Effector memory CD8-positive, alpha-beta T cell (primary cell): ENCODE data around the gene KRT10.

ENCODE experiments used
- ATAC-seq: fragments of 150-1000 bp; cut with Tn5 transposase; replicated peaks from 2 replicates; pipeline ENCODE4 v1.10.0; 2021; ENCODE audit warnings: mild to moderate bottlenecking, moderate library complexity
- DNase-seq, 3 experiments: peaks; one replicate each; pipeline ENCODE4 v3.0.0; 2021
- H3K27ac Mint-ChIP-seq, 2 donors: one replicate each; pipeline ENCODE4 v1.8.0; 2022; ENCODE audit warnings: mild to moderate bottlenecking in 2 of 2, mixed read lengths in 2 of 2, moderate library complexity in 2 of 2
- H3K27me3 Mint-ChIP-seq, 2 donors: one replicate each; pipeline ENCODE4 v1.8.0; 2022; ENCODE audit warnings: mixed read lengths in 2 of 2
- H3K36me3 Mint-ChIP-seq: one replicate; pipeline ENCODE4 v1.8.0; 2022; ENCODE audit warnings: mild to moderate bottlenecking, moderate library complexity, mixed read lengths; ENCODE audit not compliant: insufficient read depth
- H3K4me1 Mint-ChIP-seq, 2 donors: one replicate each; pipeline ENCODE4 v1.8.0; 2022; ENCODE audit warnings: low read depth in 2 of 2, mixed read lengths in 2 of 2
- H3K4me3 Mint-ChIP-seq, 2 donors: one replicate each; pipeline ENCODE4 v1.8.0; 2022; ENCODE audit warnings: mild to moderate bottlenecking in 2 of 2, mixed read lengths in 2 of 2, moderate library complexity in 2 of 2
- H3K9me3 Mint-ChIP-seq, 2 donors: one replicate each; pipeline ENCODE4 v1.8.0; 2022; ENCODE audit warnings: mixed read lengths in 2 of 2

KRT10 gene

DNA sequence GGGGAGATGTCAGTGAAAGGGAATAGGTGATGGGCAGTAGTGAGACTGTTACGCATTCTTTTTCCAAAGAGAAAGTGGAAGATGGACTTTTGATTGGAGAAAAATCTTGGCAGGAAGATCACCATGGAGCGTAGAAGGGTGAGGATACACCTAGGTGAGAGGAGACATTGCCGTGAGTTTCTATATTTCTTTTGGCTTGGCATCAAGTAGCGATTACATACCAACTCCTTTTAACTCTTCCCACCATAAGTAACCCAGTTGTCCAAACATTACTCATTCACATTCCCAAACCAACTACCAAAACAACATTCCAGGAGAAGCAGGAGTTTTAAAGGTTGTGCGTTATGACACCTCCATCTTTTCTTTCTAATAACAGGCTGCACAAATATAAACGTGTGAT is 11.9 kb downstream of the KRT10 start:
- H3K4me1 Mint-ChIP-seq: no peaks in the 10 kb centered on the region
- H3K4me3 Mint-ChIP-seq: no peak overlapping the region
- no peaks in the 10 kb centered on the region for H3K36me3 Mint-ChIP-seq
- ATAC-seq (no peak), DNase-seq (no peak)
- no peak overlapping the region for H3K27ac Mint-ChIP-seq
- peaks cover 80 to 90% of the 10 kb centered on the region in 2 donors for H3K27me3 Mint-ChIP-seq
- H3K9me3 Mint-ChIP-seq: peaks cover 0 to 3% of the 10 kb centered on the region in 2 donors

DNA sequence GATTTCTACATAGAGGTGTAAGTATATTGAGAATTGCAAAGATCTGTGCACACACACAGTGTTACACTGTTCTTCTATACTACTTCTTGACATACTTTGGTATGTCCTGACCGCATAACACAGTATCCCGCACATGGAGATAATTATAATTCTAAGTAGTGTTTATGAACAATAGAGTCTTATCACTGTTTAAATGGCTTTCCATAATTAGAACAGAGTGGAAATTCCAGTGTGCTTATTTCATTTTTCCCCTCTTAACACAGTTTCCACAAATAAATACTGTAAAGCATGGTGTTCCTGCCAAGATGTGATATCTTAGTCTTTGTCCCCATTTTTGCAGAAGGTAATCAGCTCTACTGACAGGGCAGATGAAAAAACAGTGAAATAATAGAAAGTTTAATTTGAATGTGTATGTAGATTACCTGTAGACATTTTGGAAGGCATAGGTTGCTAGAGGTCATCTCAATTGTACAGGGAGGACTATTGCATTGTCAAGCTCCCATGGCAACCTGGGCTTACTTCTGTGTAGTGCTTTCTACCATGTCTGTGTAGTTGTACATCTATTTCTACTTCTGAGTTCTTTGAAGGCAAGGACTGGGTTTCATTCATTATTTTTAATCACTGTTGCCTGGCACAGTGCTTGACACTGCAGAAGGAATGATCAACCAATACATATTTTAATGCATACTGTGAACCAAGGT is 12.5 kb downstream of the KRT10 start:
- Mint-ChIP-seq H3K9me3 (peaks cover 0 to 3% of the 10 kb centered on the region in 2 donors), H3K27ac (no peak overlapping the region)

DNA sequence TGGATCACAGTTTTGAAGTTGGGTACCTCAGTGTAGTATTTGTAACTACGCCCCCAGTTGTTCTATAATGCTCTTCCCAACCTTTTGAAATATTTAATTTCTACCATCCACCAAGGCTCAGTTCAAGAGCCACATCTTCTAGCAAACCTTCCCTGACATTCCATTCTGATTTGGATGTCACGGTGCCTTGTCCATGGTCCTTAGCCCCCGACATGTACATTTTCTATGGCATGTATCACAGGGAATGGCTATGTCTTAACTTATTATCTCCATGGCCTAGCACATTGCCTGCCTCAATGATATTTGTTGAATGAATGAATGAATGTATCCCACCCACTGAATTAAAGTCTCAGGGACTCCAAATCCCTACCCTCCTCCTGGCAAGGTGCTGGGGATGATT is 16.3 kb downstream of the KRT10 start:
- ATAC-seq (no peak), DNase-seq (no peak)
- Mint-ChIP-seq H3K9me3 (no peaks in the 10 kb centered on the region), H3K4me3 (no peak overlapping the region), H3K36me3 (no peaks in the 10 kb centered on the region), H3K4me1 (peaks cover 3% of the 10 kb centered on the region in 2 donors), H3K27ac (no peak overlapping the region), H3K27me3 (peaks cover 60 to 70% of the 10 kb centered on the region in 2 donors)

More for the DNA sequence above, 12.5 kb downstream of the KRT10 start:
- Mint-ChIP-seq H3K36me3 (no peaks in the 10 kb centered on the region), H3K27me3 (peaks cover 87 to 96% of the 10 kb centered on the region in 2 donors), H3K4me3 (no peak overlapping the region), H3K4me1 (no peaks in the 10 kb centered on the region)
- ATAC-seq (no peak), DNase-seq (no peak)

DNA sequence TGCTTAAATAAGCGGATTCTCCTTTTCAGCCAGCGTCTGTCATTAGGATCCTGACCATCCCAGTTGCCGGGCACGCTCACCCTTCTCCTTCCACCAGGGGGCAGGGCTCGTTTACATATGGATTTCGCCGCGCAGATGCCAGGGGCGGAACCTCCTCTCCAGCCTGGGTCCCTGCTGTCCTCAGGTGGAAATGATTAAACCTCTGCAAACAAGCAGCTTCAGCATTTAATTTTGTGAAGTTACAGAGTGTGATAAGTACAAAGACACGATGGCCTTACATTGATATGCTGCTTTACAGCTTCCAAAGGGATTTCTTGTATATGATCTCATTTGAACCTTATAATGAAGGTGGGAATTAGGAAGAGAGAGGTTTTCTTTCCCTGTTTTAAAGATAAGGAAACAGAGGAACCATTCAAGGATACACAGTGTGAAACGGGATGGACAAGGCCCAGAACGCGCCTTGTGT is 18.8 kb downstream of the KRT10 start:
- Mint-ChIP-seq H3K27me3 (peaks cover 48 to 50% of the 10 kb centered on the region in 2 donors), H3K4me3 (no peak overlapping the region)

GRCh38 chr17:40801157-40801556 is 21.3 kb downstream of the KRT10 start:
- ATAC-seq (no peak), DNase-seq (no peak)
- Mint-ChIP-seq H3K36me3 (no peaks in the 10 kb centered on the region), H3K27me3 (peaks cover 34 to 37% of the 10 kb centered on the region in 2 donors), H3K4me3 (no peak overlapping the region), H3K4me1 (peaks cover 3% of the 10 kb centered on the region in 2 donors), H3K27ac (no peak overlapping the region), H3K9me3 (no peaks in the 10 kb centered on the region)

More for the DNA sequence above, 18.8 kb downstream of the KRT10 start:
- peaks cover 3% of the 10 kb centered on the region in 2 donors for H3K4me1 Mint-ChIP-seq
- no peak overlapping the region for H3K27ac Mint-ChIP-seq
- H3K9me3 Mint-ChIP-seq: no peaks in the 10 kb centered on the region
- H3K36me3 Mint-ChIP-seq: no peaks in the 10 kb centered on the region
- ATAC-seq (peak; percentile 89), DNase-seq (peak; percentile 66 to 72 (median 67))

DNA sequence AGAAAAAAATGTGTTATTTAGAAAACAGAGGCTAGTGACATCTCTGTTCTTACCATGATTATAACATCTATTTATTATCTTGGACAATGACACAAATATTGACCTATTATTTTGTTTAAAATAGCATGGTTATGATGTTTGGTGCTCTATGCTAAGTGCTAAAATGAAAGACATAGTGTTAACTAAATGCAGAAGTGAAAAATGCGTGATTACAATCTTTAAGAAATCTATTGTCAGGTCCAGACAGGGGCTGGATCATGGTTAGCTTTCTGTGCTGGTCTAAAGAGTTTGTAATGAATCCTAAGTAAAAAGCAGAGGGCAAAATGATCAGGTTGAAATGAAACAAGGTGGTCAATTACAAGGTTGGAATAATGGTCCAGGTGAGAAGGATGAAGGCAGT is 22.0 kb downstream of the KRT10 start:
- Mint-ChIP-seq H3K9me3 (no peaks in the 10 kb centered on the region), H3K27me3 (peaks cover 34 to 37% of the 10 kb centered on the region in 2 donors), H3K27ac (no peak overlapping the region), H3K4me1 (peaks cover 3% of the 10 kb centered on the region in 2 donors), H3K36me3 (no peaks in the 10 kb centered on the region), H3K4me3 (no peak overlapping the region)
- no peak for DNase-seq
- no peak for ATAC-seq

DNA sequence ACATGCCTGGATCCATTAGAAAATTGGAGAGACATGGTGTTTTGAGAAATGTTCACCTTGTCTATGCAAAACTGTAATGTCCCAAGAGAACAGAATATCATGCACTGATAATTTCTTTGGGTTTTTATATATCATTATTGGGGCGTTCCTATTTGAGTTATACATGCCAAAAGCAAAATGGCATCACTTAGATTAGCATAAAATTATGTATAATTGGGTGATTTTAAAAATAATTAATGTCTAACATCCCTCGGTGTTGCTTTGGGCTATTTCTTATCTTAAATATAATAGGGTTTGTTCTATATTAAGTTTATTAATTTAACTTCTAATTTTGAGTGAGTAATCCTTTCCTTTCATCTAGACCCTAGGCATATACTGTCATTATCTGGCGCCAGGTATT is 22.6 kb downstream of the KRT10 start, which contains the start of gene KRT28:
Gene KRT28 (minus strand): TSS at position 101 of the 400 bp plus-strand sequence. CDS start 66 bp downstream, at position 35.
- no peak for ATAC-seq
- H3K4me1 Mint-ChIP-seq: peaks cover 3% of the 10 kb centered on the region in 2 donors
- no peaks in the 10 kb centered on the region for H3K9me3 Mint-ChIP-seq
- no peak within 1 kb of the TSS for H3K27ac Mint-ChIP-seq
- H3K4me3 Mint-ChIP-seq: no peak within 1 kb of the TSS
- DNase-seq: no peak
- H3K27me3 Mint-ChIP-seq: peaks cover 33 to 37% of the 10 kb centered on the region in 2 donors
- H3K36me3 Mint-ChIP-seq: no peaks in the 10 kb centered on the region

DNA sequence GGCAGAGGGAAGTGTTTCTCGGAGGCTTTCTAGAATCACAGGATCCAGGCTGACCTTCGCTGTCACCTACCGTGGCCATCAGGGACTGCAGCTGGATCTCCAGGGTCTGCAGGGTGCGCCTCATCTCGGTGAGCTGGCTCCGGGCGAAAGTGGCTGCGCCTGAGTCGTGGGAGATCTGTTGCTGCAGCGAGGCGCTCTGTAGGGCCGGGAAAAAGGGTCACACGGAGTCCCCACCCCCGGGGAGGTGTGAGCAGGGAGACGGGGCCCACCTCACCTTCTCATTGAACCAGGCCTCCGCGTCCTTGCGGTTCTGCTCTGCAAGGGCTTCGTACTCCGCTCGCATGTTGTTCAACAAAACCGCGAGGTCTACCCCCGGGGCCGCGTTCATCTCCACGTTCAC is 25.6 kb downstream of the KRT10 start:
- Mint-ChIP-seq H3K4me3 (no peak overlapping the region), H3K27me3 (peaks cover 43 to 46% of the 10 kb centered on the region in 2 donors), H3K9me3 (no peaks in the 10 kb centered on the region), H3K36me3 (no peaks in the 10 kb centered on the region), H3K4me1 (no peaks in the 10 kb centered on the region), H3K27ac (no peak overlapping the region)
- no peak for DNase-seq
- ATAC-seq: no peak

DNA sequence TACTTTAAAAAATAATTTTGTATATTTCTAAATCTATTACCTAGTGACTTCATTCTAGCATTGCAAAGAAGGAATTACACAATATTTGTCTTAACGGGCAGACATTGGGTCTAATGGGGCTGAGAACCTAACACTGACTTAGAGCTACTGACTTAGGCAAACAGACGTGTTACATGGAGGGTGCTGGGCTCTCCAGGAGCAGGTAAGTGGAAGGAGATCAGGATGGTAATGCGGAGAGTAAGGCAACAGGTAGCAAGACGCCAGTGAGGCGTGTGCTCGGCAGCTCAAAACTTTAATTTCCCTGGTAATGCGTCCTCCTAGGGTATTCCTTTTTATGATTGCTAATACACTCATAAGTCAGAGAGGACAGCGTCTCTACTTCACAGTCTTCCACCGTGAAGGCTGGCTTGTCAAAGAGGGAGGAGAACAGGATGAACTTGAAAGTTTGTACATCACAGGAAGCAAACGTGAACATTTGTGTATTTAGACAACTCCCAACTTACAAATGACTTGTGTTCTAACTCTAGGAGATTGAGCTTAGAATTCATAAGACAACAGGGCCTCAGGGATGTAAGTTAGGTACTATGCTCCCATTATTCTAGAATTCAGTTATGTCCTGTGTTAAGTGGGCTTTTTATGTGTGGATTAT is 27.3 kb downstream of the KRT10 start:
- Mint-ChIP-seq H3K36me3 (no peaks in the 10 kb centered on the region), H3K27ac (no peak overlapping the region), H3K27me3 (peaks cover 43 to 46% of the 10 kb centered on the region in 2 donors), H3K9me3 (no peaks in the 10 kb centered on the region), H3K4me3 (no peak overlapping the region), H3K4me1 (no peaks in the 10 kb centered on the region)
- no peak for ATAC-seq
- no peak for DNase-seq

- no peaks in the 10 kb centered on the region for H3K4me1 Mint-ChIP-seq
- no peak for DNase-seq
- H3K27me3 Mint-ChIP-seq: peaks cover 41 to 46% of the 10 kb centered on the region in 2 donors
- no peak overlapping the region for H3K27ac Mint-ChIP-seq
- H3K9me3 Mint-ChIP-seq: no peaks in the 10 kb centered on the region
- no peak for ATAC-seq
- no peaks in the 10 kb centered on the region for H3K36me3 Mint-ChIP-seq
- no peak overlapping the region for H3K4me3 Mint-ChIP-seq
Measured at GRCh38 chr17:40794466-40794865, 27.9 kb downstream of the KRT10 start.

DNA sequence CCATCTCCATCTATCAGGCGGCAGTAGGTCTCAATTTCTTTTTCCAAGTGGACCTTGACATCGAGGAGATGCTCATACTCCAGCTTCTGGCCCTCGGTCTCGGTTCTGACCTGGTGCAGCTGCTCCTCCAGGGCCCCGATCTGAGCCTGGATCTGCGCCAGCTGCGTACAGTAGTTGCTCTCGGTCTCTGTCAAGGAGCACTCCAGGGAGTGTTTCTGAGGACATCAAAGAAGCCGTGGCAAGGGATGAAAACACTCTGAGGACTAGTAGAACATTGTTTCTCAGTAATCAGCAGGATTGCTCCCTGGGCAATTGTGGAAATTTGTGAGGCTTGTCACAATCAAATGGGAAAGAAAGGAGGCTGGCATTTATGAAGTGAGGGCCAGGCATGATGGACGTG is 28.6 kb downstream of the KRT10 start:
- H3K36me3 Mint-ChIP-seq: no peaks in the 10 kb centered on the region
- H3K27me3 Mint-ChIP-seq: peaks cover 37 to 46% of the 10 kb centered on the region in 2 donors
- no peak overlapping the region for H3K27ac Mint-ChIP-seq
- no peak for DNase-seq
- H3K4me1 Mint-ChIP-seq: no peaks in the 10 kb centered on the region
- no peaks in the 10 kb centered on the region for H3K9me3 Mint-ChIP-seq
- no peak overlapping the region for H3K4me3 Mint-ChIP-seq
- no peak for ATAC-seq

- DNase-seq (no peak), ATAC-seq (no peak)
- no peak overlapping the region for H3K27ac Mint-ChIP-seq
- H3K4me1 Mint-ChIP-seq: no peaks in the 10 kb centered on the region
- no peak overlapping the region for H3K4me3 Mint-ChIP-seq
- peaks cover 4% of the 10 kb centered on the region for H3K36me3 Mint-ChIP-seq
- H3K9me3 Mint-ChIP-seq: no peaks in the 10 kb centered on the region
- peaks cover 39 to 43% of the 10 kb centered on the region in 2 donors for H3K27me3 Mint-ChIP-seq
Measured at GRCh38 chr17:40791787-40792436, 30.5 kb downstream of the KRT10 start.

DNA sequence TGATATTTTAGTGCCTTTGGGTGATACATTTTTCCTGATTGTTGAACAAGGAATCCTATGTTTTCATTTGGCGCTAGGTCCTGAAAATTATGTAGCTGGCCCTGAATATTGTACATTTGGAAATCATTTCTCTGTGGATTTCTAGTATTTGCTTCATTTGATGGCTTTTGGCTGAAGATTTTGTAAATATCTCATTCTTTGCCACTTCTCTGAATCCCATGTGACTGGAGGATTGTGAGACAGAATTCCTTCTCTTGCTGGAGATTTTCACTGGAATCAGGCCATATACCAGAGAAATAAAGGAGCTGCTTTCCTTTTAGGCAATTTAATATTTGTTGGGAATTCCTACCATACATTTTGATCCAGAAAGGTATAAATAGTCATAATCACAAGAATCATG is 31.3 kb downstream of the KRT10 start:
- Mint-ChIP-seq H3K36me3 (peaks cover 4% of the 10 kb centered on the region), H3K9me3 (no peaks in the 10 kb centered on the region), H3K4me1 (no peaks in the 10 kb centered on the region), H3K4me3 (no peak overlapping the region), H3K27me3 (peaks cover 31 to 36% of the 10 kb centered on the region in 2 donors), H3K27ac (no peak overlapping the region)
- ATAC-seq: no peak
- DNase-seq: no peak
